GM12892 (cell line): ENCODE measurements around the gene ARHGAP29.

Source experiments
- POLR2A ChIP-seq: IDR thresholded peaks from 2 replicates; pipeline ENCODE4 v1.6.1; 2011; ENCODE audit warnings: low read depth, low read length, control low read depth
- POLR2AphosphoS5 ChIP-seq: IDR thresholded peaks from 2 replicates; pipeline ENCODE4 v1.6.1; 2011; ENCODE audit warnings: low read depth, low read length, control low read depth

DNA sequence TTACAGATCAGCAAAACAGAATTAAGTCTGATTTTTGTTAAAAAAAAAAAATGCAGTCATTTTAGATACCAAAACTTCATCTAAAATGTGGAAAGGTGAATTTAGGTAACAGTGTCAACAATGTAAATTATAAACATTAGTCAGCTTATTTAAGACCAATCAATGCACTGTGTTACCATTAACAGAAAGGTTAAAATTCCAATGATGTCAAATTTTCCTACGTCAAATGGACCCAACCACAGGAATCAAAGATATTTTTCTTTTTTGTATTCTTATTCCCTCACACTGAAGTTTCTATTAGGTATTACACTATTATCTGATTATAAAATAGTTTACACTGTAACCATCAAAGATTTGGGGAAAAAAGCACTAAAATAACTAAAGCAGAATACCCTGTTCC, 6.5 kb downstream of the ARHGAP29 start:
- no peak for TF ChIP-seq POLR2AphosphoS5
- TF ChIP-seq POLR2A = no peak
